H1 (cell line): ENCODE measurements around the gene KCNMB2. TPM values are rescaled to one million over a fixed set of nuclear protein-coding genes. Genes with fewer than 3 reads are reported as not detected.

Experiments used
- CTCF ChIA-PET: fragments of 300-600 bp; sonication (Branson Sonifier 250); formaldehyde crosslinking; loops from one replicate; lab custom pipeline; 2021; ENCODE audit not compliant: partially characterized antibody; lab: Charles Lee
- POLR2A ChIA-PET: fragments of 300-600 bp; sonication (Branson Sonifier 250); formaldehyde crosslinking; loops from one replicate; lab custom pipeline; 2021; ENCODE audit warnings: inconsistent platforms; ENCODE audit not compliant: partially characterized antibody; lab: Charles Lee
- DNase-seq, 2 experiments: peaks; one replicate each; pipeline versions ENCODE4 v3.0.0 to v3.0.0-alpha.2; 2010 to 2022; ENCODE audit warnings: low spot score in 2 of 2, low read depth in 1 of 2, mixed read lengths in 1 of 2
- FAIRE-seq: peaks from 2 replicates; lab custom pipeline; 2011; peaks lifted over from hg19 to GRCh38; lab: Jason Lieb, UNC
- H2AFZ ChIP-seq: 2 replicates; pipeline ENCODE4 v1.8.1; 2012; ENCODE audit warnings: low read length, inconsistent platforms
- H2AK5ac ChIP-seq: 2 replicates; pipeline ENCODE4 v1.6.1; 2013; ENCODE audit warnings: low read depth, low read length
- H2BK120ac ChIP-seq: replicated peaks from 2 replicates; pipeline ENCODE3; 2013; ENCODE audit warnings: low read depth, low read length, inconsistent platforms
- H2BK12ac ChIP-seq: 2 replicates; pipeline ENCODE4 v1.6.1; 2013; ENCODE audit warnings: low read depth, low read length
- H2BK15ac ChIP-seq: 2 replicates; pipeline ENCODE4 v1.6.1; 2013; ENCODE audit warnings: low read length
- H2BK20ac ChIP-seq: 2 replicates; pipeline ENCODE4 v1.6.1; 2013; ENCODE audit warnings: low read length
- H2BK5ac ChIP-seq: 2 replicates; pipeline ENCODE4 v1.6.1; 2013; ENCODE audit warnings: low read depth, low read length
- H3K14ac ChIP-seq: 2 replicates; pipeline ENCODE4 v1.6.1; 2013; ENCODE audit warnings: inconsistent platforms; ENCODE audit not compliant: insufficient read length
- H3K18ac ChIP-seq: 2 replicates; pipeline ENCODE4 v1.6.1; 2013; ENCODE audit warnings: low read length; ENCODE audit errors: extremely low read depth
- H3K23ac ChIP-seq: 2 replicates; pipeline ENCODE4 v1.6.1; 2013; ENCODE audit warnings: inconsistent platforms; ENCODE audit not compliant: insufficient read length
- H3K23me2 ChIP-seq: 2 replicates; pipeline ENCODE4 v1.6.1; 2013; ENCODE audit warnings: low read depth, low read length
- H3K27ac ChIP-seq: 2 replicates; pipeline ENCODE4 v1.6.1; 2011; ENCODE audit warnings: low read depth, low read length, inconsistent platforms
- H3K27me3 ChIP-seq, 4 experiments: replicated peaks in 1 of 4; 1 replicate in 1 of 4; 2 replicates in 3 of 4; pipeline versions ENCODE4 v1.6.1 to v1.8.1; 2011 to 2013; ENCODE audit warnings: low read length in 3 of 4, mild to moderate bottlenecking in 3 of 4, inconsistent platforms in 2 of 4, mixed read lengths in 2 of 4, moderate library complexity in 1 of 4; ENCODE audit not compliant: control insufficient read depth in 3 of 4, insufficient read depth in 3 of 4; ENCODE audit errors: extremely low read depth in 1 of 4
- H3K36me3 ChIP-seq, 4 experiments: 2 replicates each; pipeline versions ENCODE4 v1.6.1 to v1.8.1; 2011 to 2013; ENCODE audit warnings: mild to moderate bottlenecking in 4 of 4, low read length in 3 of 4, moderate library complexity in 2 of 4, control low read depth in 1 of 4, inconsistent platforms in 1 of 4; ENCODE audit not compliant: insufficient read depth in 4 of 4, control insufficient read depth in 2 of 4
- H3K4ac ChIP-seq: replicated peaks from 2 replicates; pipeline ENCODE3; 2013; ENCODE audit warnings: low read length, low read depth, mixed read lengths, inconsistent platforms; ENCODE audit not compliant: insufficient read length
- H3K4me1 ChIP-seq, 4 experiments: replicated peaks in 1 of 4; 1 replicate in 1 of 4; 2 replicates in 3 of 4; pipeline versions ENCODE4 v1.6.1 to v1.8.1; 2011 to 2013; ENCODE audit warnings: low read length in 3 of 4, inconsistent platforms in 2 of 4, mixed read lengths in 1 of 4; ENCODE audit not compliant: insufficient read depth in 4 of 4, control insufficient read depth in 3 of 4
- H3K4me2 ChIP-seq, 2 experiments: 2 replicates each; pipeline versions ENCODE4 v1.6.1 to v1.8.1; 2011 to 2013; ENCODE audit warnings: low read depth in 2 of 2, low read length in 2 of 2, control low read depth in 1 of 2, inconsistent platforms in 1 of 2, mild to moderate bottlenecking in 1 of 2; ENCODE audit not compliant: insufficient read depth in 1 of 2
- H3K4me3 ChIP-seq, 4 experiments: fragments of 200-600, 300-600 bp in 1 of 4; sonication (generic), shearing (Covaris generic), sonication (Bioruptor Twin) in 1 of 4; 2 replicates each; pipeline versions ENCODE4 v1.5.1 to v1.8.1; 2011 to 2016; ENCODE audit warnings: low read length in 4 of 4, low read depth in 3 of 4, control low read depth in 2 of 4, inconsistent platforms in 2 of 4, mild to moderate bottlenecking in 2 of 4, mixed read lengths in 1 of 4, moderate library complexity in 1 of 4; ENCODE audit not compliant: insufficient read depth in 2 of 4; ENCODE audit errors: extremely low read depth in 1 of 4
- H3K56ac ChIP-seq: replicated peaks from 2 replicates; pipeline ENCODE3; 2013; ENCODE audit warnings: low read depth, mild to moderate bottlenecking, mixed read lengths, low read length, inconsistent platforms; ENCODE audit not compliant: insufficient read length
- H3K79me1 ChIP-seq: 2 replicates; pipeline ENCODE4 v1.6.1; 2013; ENCODE audit warnings: low read depth, low read length, control low read depth
- H3K79me2 ChIP-seq, 2 experiments: 2 replicates each; pipeline versions ENCODE4 v1.6.1 to v1.8.1; 2012 to 2013; ENCODE audit warnings: low read length in 2 of 2, mild to moderate bottlenecking in 2 of 2, inconsistent platforms in 1 of 2; ENCODE audit not compliant: insufficient read depth in 2 of 2, control insufficient read depth in 1 of 2
- H3K9ac ChIP-seq, 4 experiments: replicated peaks in 1 of 4; 1 replicate in 1 of 4; 2 replicates in 3 of 4; pipeline versions ENCODE4 v1.6.1 to v1.8.1; 2011 to 2013; ENCODE audit warnings: low read depth in 3 of 4, low read length in 3 of 4, control low read depth in 2 of 4, mild to moderate bottlenecking in 2 of 4, moderate library complexity in 2 of 4, inconsistent platforms in 1 of 4; ENCODE audit errors: extremely low read depth in 1 of 4
- H3K9me3 ChIP-seq, 2 experiments: 2 replicates each; pipeline versions ENCODE4 v1.6.1 to v1.8.1; 2012 to 2013; ENCODE audit warnings: mild to moderate bottlenecking in 2 of 2, moderate library complexity in 2 of 2, control low read depth in 1 of 2, inconsistent platforms in 1 of 2, low read depth in 1 of 2, low read length in 1 of 2, mixed read lengths in 1 of 2; ENCODE audit not compliant: insufficient read depth in 2 of 2
- H4K20me1 ChIP-seq, 2 experiments: replicated peaks in 1 of 2; 2 replicates each; pipeline versions ENCODE3 to v1.8.1; 2011 to 2013; ENCODE audit warnings: inconsistent platforms in 2 of 2, low read length in 2 of 2, mild to moderate bottlenecking in 1 of 2; ENCODE audit not compliant: insufficient read depth in 2 of 2, control insufficient read depth in 1 of 2
- H4K5ac ChIP-seq: 2 replicates; pipeline ENCODE4 v1.6.1; 2013; ENCODE audit warnings: low read length, low read depth, mixed read lengths, inconsistent platforms; ENCODE audit not compliant: insufficient read length
- H4K8ac ChIP-seq: 2 replicates; pipeline ENCODE4 v1.8.0; 2013; ENCODE audit warnings: mild to moderate bottlenecking, moderate library complexity, low read length, inconsistent platforms; ENCODE audit not compliant: insufficient read depth; ENCODE audit errors: extremely low read depth
- H4K91ac ChIP-seq: replicated peaks from 2 replicates; pipeline ENCODE3; 2013; ENCODE audit warnings: low read length, mixed read lengths, inconsistent platforms; ENCODE audit not compliant: insufficient read length
- BACH1 ChIP-seq: IDR thresholded peaks from 2 replicates; pipeline ENCODE4 v1.6.1; 2012; ENCODE audit warnings: low read length, improper control_type of control experiment
- BRCA1 ChIP-seq: IDR thresholded peaks from 2 replicates; pipeline ENCODE4 v1.6.1; 2012; ENCODE audit warnings: low read depth, low read length, improper control_type of control experiment
- POLR2A ChIP-seq, 2 experiments: IDR thresholded peaks; 1 replicate in 1 of 2; 2 replicates in 1 of 2; pipeline ENCODE4 v1.6.1; 2011; ENCODE audit warnings: low read depth in 2 of 2, low read length in 2 of 2, mild to moderate bottlenecking in 2 of 2; ENCODE audit errors: control extremely low read depth in 1 of 2
- RNF2 ChIP-seq: fragments of 200-900, 300-1000 bp; sonication (generic); IDR thresholded peaks from 2 replicates; pipeline ENCODE4 v1.7.1; 2016; ENCODE audit warnings: borderline replicate concordance, low read depth, mild to moderate bottlenecking, antibody characterized with exemption, low read length; ENCODE audit not compliant: poor library complexity, severe bottlenecking; ENCODE audit errors: missing control alignments
- SIX5 ChIP-seq: IDR thresholded peaks from 2 replicates; pipeline ENCODE4 v1.6.1; 2011; ENCODE audit warnings: mild to moderate bottlenecking, low read depth, low read length
- SP4 ChIP-seq: IDR thresholded peaks from 2 replicates; pipeline ENCODE4 v1.6.1; 2012; ENCODE audit warnings: low read length, inconsistent platforms
- WGBS, 2 experiments: shearing (Covaris generic) in 1 of 2; methylation state at CpG; one replicate each; pipeline versions ENCODE4 v1.1.6 to v1.1.7; 2013 to 2015; ENCODE audit warnings: low lambda C conversion rate in 2 of 2, mixed read lengths in 2 of 2, inconsistent platforms in 1 of 2, low coverage in 1 of 2, missing lambda C conversion rate in 1 of 2; ENCODE audit not compliant: insufficient replicate concordance in 2 of 2, insufficient coverage in 1 of 2, insufficient read length in 1 of 2; ENCODE audit errors: extremely low coverage in 1 of 2, missing lambda C conversion rate in 1 of 2; 5-methylcytosine and 5-hydroxymethylcytosine counted together
- polyA plus RNA-seq, 7 experiments: library from polyadenylated mRNA; depleted of rRNA in 3 of 7; stranded (reverse) in 5 of 7; unstranded in 2 of 7; fragments of >200 nt in 5 of 7; fragments of 200-250 nt in 2 of 7; gene quantifications; 1 replicate in 5 of 7; 2 replicates in 1 of 7; 4 replicates in 1 of 7; pipeline versions ENCODE4 v1.2.1 to v1.2.3, GENCODE V29; 2011 to 2013; ENCODE audit warnings: missing spikeins in 2 of 7, mixed read lengths in 2 of 7
- total RNA-seq: library from RNA; stranded (reverse); fragmentation: NEBNext Ultra II Directional; extraction: Animal tissue kit (Norgen Biotek cat#: 25700); gene quantifications from 2 replicates; pipeline ENCODE4 v1.2.1, GENCODE V29; 2021
- TF ChIP-seq, protein P1 (sequence below): IDR thresholded peaks from 2 replicates; pipeline ENCODE4 v1.6.1; 2012; ENCODE audit warnings: inconsistent platforms
- TF ChIP-seq, protein P2 (sequence below): IDR thresholded peaks from 2 replicates; pipeline ENCODE4 v1.6.1; 2011; ENCODE audit warnings: low read depth, mild to moderate bottlenecking, low read length; ENCODE audit not compliant: insufficient read depth

The KCNMB2 gene
- total and polyA plus RNA-seq, 2 of the 8 experiments (the other 6 are each of a cell fraction or from before 2014, with no cell fraction given) = not detected

DNA sequence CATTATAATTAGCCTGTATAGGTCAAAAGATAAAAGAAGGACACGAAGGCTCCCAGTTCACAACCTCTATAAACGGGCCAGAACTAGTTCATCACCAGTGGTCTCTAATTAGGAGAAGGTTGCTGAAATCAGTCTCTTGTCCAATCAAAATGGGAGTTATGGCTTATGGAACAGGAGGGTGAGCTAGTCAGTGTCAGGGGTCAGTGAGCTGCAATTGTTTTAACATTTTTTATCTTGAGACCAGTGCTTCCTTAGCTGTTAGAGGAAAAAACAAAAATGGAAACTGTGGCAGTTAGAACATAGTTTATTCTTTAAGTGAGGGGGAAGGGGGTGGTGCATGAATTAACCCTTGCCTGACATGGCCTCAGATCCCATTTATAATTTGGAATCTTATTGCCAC, 141.7 kb downstream of the KCNMB2 start:
- ChIA-PET CTCF (interaction anchor here (0.6 to 1.4 kb wide), 2 partner anchors 10 to 71 kb away, joined by 3 to 4 read pairs; no protein-coding TSS in a partner anchor), POLR2A (no interaction called here)
- no peak overlapping the region for H3K4me2 ChIP-seq
- H4K5ac ChIP-seq = no peak overlapping the region
- H2BK15ac ChIP-seq = no peak overlapping the region
- TF ChIP-seq SP4 (no peak), BRCA1 (no peak), POLR2A (IDR thresholded peaks at IDR 0.05; ENCODE audit: control extremely low read depth in 1 of 2, low read depth in 2 of 2, low read length in 2 of 2) (no peak), RNF2 (no peak), BACH1 (no peak), SIX5 (no peak)
- TF ChIP-seq, protein P1, sequence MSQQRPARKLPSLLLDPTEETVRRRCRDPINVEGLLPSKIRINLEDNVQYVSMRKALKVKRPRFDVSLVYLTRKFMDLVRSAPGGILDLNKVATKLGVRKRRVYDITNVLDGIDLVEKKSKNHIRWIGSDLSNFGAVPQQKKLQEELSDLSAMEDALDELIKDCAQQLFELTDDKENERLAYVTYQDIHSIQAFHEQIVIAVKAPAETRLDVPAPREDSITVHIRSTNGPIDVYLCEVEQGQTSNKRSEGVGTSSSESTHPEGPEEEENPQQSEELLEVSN = no peak
- TF ChIP-seq, protein P2, sequence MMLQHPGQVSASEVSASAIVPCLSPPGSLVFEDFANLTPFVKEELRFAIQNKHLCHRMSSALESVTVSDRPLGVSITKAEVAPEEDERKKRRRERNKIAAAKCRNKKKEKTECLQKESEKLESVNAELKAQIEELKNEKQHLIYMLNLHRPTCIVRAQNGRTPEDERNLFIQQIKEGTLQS = no peak
- H3K14ac ChIP-seq = no peak overlapping the region
- FAIRE-seq = no peak
- no peak overlapping the region for H2AK5ac ChIP-seq
- H3K79me2 ChIP-seq = no peaks in the 10 kb centered on the region
- no peak overlapping the region for H4K91ac ChIP-seq
- H4K8ac ChIP-seq = no peak overlapping the region
- H4K20me1 ChIP-seq = no peaks in the 10 kb centered on the region
- H3K36me3 ChIP-seq = no peaks in the 10 kb centered on the region
- no peaks in the 10 kb centered on the region for H3K79me1 ChIP-seq
- 100% methylated on average over 2 of the region's 2 CpGs; no CpG with 5 or more reads in 1 of the 2 experiments for WGBS, 2 experiments
- H2BK5ac ChIP-seq = no peak overlapping the region
- no peak overlapping the region for H3K27ac ChIP-seq
- no peak overlapping the region for H3K4me3 ChIP-seq
- no peak overlapping the region for H3K4ac ChIP-seq
- no peak overlapping the region for H2BK12ac ChIP-seq
- no peak overlapping the region for H3K23ac ChIP-seq
- H3K56ac ChIP-seq = no peak overlapping the region
- no peak overlapping the region for H2BK20ac ChIP-seq
- H3K23me2 ChIP-seq = no peaks in the 10 kb centered on the region
- H3K9ac ChIP-seq = no peak overlapping the region
- no peak overlapping the region for H3K18ac ChIP-seq
- H3K9me3 ChIP-seq = no peaks in the 10 kb centered on the region
- DNase-seq = no peak
- H3K27me3 ChIP-seq = no peaks in the 10 kb centered on the region
- no peaks in the 10 kb centered on the region for H3K4me1 ChIP-seq
- H2AFZ ChIP-seq = no peak overlapping the region
- H2BK120ac ChIP-seq = no peak overlapping the region
